AG08395 (cell line): ENCODE data around the gene SLC39A1.

Source experiments
- DNase-seq: peaks from one replicate; pipeline ENCODE4 v3.0.0; 2012; ENCODE audit warnings: mixed read lengths, low spot score

Gene SLC39A1

DNA sequence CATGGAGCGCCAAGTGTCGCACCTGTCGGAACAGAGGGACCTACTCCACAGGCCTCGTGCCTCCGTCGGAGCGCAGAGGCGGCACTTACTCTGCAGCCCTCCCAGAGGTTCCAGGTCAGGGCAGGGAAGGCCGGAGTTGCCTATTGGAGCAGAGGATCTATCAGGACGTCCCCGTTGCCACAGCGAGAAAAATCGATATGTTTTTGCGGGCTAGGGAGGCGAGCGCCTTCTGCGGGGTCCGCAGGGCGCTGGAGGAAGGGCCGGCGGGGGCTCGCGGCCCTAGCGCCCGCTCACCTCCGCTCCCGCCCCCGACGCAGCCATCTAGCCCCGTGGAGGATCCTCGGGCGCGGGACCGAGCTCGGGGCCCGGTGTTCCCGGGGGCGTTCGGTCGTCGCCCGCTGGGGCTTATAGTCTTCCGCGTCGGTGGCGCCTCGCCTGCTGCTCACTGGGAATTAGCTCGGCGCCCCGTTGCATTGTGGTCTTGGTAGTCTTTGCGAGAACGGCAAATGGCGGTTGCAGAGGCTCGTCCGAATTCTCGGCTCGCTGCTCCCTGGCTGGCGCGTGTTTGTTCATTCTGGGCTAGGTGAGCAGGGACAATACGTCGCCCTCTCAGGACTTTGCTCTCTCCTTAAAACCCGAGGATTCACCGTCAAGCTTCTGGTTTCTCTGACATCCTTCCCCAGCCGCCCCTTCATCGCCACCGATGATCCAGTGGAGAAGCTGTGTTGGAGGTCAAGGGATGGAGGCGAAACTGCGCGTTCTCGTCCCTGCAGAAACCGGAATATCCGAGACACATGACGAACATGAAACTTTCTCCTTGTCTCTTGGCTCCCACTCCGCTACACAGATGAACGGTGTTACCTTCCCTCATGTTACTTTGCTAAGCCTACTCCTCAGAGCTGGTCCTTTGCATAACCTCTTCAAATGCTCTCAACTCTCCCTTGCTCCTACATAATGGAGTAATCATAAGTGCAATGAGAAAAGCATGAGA, 14.2 kb upstream of the SLC39A1 start, which contains the start of gene JTB:
Gene JTB (minus strand): TSS at position 425 of the 991 bp plus-strand sequence. CDS start 422 bp downstream, at position 3.
- peak; percentile 87 for DNase-seq

DNA sequence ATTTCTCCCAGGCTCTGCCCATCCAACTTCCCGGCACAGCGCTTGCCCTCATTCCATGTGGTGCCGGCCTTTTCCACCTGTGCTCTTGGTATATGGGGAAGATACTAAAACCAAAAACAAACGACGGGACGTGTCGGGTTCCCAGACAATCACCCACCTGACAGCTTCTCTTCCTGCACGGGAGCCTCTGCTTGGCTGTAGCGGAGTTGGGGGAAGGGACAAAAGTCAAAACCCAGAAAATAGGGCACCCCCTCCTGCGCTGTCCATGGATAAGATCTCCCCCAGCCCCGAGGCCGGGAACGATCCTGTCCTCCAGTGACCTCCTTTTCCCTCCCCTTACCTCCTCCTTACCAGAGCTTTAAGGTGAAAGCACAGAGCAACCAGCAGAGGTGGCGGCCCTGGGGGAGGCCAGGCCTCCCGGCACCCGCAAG, 13.5 kb upstream of the SLC39A1 start:
- DNase-seq = no peak

DNA sequence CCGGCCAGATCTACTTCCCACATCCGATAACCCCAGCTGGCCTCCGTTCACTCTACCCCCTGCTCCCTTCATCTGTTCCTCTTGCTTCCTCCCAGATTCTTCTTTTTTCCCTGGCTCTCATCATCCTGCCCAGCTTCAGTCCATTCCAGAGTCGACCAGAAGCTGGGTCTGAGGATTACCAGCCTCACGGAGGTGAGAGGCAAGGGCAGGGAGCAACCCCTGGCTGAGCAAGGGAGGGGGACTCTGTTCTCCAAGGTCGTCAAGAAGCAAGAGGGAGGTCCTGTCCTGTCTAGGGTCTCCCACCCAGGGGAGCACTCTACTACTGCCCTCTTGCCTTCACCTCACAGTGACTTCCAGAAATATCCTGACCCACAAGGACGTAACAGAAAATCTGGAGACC, 10.2 kb upstream of the SLC39A1 start:
- no peak for DNase-seq

DNA sequence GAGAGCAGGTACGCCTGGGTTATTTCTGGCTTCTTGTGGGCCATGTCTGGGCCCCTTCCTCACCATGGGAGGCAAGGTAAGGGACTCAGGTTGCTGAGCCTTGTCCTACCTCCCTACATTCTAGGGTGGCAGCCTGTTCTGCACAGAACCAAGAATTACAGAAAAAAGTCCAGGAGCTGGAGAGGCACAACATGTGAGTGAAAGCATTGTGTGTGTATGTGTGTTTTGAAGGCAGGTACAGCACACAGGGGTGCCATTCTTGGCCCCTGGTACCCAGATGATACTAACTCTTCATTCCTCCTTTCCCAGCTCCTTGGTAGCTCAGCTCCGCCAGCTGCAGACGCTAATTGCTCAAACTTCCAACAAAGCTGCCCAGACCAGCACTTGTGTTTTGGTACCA, 9.7 kb upstream of the SLC39A1 start:
- DNase-seq = no peak

DNA sequence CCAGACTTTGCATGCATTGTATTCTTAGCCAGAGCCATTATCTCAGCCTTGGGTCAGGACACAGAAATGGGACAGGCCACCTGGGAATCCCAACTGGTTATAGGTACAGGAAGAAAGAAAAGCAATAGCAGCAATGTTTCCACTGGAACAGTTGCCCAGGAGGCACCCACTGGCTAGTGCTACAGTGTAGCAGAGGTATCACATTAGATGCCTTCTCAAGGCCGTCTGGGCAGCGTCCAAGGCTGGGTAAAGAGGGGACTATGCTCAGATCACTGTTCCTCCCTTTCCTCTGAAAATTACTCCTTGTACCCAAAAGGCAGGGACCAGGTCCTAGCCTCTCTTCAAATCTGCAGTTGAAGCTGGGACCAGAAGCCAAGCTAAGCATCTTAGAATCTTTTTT, 7.0 kb upstream of the SLC39A1 start:
- no peak for DNase-seq

DNA sequence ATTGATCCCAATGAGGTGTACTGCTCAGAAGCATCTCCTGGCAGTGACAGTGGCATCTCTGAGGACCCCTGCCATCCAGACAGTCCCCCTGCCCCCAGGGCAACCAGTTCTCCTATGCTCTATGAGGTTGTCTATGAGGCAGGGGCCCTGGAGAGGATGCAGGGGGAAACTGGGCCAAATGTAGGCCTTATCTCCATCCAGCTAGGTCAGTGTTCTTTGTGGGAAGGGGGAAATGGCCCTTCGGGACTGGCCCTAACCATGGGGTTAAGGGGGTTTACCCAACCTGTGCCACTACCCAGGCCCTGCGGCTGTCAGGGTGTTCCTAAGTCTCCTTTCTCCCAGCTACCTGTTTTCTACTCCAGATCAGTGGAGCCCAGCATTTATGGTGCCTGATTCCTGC, 5.6 kb upstream of the SLC39A1 start:
- DNase-seq = no peak

DNA sequence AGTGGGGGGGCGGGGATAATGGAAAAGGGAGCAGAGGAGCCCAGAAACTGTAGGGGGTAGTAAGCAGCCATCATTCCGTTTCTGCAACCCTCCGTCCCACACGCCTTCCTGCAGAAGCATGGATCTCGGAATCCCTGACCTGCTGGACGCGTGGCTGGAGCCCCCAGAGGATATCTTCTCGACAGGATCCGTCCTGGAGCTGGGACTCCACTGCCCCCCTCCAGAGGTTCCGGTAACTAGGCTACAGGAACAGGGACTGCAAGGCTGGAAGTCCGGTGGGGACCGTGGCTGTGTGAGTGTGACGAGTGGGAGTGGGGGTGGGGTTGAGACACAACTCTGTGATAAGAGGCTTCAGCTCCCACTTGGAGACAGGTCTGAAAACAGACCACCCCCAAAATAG, 5.1 kb upstream of the SLC39A1 start:
- no peak for DNase-seq

DNA sequence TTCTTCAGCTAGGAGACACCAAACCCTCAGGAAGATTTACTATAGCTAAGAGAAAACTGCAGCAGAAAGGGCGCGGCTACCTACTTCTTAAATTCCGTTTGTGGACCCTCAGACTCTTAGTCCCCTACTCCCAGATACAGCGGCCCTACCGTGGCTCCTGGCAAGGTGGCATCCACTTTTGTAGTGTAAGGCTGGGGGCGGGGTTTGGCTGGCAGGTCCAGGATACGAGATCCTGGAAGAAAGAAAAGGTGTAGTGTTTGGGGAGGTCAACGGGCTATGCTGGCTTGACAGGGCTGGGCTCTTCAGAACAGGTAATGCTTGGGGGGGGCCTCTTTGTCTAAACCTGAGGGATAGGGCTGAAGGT, 4.6 kb upstream of the SLC39A1 start:
- no peak for DNase-seq

DNA sequence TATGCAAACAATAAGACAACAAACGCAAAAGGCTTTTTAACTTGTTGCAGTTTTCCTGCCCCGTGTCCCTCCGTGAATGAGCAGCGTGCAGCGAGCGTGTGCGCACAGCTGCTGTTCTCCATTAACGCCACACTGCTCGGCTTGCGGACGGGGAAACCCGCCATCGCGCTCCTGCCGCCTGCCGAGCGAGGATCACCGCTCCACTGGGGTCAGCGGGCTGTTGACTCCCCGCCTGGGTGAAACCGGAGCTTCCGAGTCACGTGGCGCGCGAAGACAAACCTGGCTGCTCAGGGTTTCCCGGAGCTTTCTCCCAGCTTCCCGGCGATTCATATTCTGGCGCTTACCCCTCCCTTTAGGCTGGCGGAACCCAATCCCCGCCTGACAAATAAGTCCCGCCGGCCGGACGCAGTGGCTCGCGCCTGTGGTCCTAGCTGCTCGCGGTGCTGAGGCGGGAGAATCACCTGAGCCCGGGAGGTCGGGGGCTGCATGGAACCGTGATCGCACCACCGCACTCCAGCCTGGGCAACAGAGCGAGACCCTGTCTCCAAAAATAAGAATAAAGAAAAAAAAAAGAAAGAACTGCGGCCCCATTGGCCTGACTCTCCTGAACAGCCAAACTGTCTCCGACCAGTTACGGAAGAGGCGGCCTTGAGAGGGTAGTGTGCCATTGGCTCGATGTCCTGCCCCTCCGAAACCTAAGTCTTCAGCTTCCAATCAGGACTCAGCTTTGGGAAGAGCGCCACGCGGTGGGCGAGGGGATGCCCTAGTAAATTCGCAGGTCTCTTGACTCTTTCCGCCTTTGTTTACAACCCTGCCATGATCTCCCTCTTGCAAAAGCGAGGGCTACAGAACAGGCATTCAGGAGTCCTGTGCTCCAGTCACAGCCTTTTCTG, 4.0 kb upstream of the SLC39A1 start, which contains the start of gene CREB3L4:
Gene CREB3L4 (plus strand): TSS at position 796 of the 893 bp plus-strand sequence. CDS start 624 bp downstream, outside the sequence.
- peak; percentile 94 for DNase-seq

DNA sequence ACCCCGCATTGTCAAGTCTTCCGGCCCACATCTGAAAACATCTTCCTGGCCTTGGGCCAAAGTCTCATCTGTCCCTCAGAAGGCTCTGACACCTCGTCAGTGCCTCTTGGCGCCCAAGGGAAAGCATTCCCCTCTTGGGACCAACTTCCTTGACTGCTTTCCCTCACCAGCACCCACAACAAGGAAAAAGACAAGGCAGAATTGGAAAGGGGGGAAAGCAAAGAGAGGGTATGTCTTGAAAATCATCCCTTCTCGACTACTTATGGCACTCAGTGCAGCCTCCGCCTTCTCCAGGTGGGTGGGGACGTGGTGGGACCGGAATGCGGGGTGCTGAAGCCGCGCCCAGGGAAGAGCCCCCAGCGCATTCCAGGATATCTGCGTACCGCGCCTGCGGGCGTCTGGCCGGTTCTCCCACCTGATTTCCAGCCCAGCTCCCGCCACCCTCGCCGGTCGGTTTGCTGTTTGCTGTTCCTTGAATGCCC, 554 bp upstream of the SLC39A1 start:
- DNase-seq = no peak

DNA sequence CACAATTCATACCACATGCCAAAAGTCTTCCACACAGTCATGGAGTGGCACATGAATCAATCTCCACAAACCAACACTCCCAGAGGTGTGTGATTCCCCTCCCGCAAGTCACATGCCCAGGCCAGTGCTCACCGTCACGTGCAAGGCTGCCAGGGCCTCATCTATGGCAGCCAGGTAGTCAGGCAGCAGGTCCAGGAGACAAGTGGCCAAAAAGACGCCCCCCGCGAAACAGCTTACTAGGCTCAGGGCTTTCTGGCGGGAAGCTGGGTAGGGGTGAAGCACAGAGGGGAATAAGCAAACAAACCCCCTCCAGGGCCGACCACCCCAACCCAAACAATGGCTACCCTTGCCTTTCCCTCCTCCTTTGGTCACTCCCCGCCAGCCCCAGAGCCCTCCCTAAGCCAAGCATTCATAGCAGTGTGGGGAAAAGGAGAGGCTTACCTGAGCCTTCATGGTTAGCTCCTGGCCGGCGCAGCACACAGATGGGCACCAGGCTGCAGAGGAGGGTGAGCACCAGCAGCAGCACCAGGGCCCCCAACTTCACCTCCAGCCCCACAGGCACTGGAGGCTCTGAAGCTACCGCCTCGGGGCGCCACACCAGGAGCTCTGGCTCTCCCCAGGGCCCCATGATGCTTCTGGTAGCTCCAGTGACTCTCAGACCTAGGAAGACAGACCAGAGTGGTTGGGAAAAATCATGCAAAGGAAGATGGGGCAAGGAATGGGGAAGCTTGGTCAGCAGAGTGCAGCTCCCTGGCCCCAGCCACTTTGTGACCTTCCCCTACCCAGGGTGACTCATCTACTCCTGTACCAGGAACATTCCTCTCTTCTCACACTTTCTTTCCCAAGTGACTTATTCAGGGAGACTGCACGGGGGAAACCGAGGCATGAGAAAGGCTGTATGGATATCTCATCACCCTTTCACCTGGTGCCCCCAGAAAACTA, 978 bp downstream of the SLC39A1 start:
- DNase-seq = peak; percentile 52

DNA sequence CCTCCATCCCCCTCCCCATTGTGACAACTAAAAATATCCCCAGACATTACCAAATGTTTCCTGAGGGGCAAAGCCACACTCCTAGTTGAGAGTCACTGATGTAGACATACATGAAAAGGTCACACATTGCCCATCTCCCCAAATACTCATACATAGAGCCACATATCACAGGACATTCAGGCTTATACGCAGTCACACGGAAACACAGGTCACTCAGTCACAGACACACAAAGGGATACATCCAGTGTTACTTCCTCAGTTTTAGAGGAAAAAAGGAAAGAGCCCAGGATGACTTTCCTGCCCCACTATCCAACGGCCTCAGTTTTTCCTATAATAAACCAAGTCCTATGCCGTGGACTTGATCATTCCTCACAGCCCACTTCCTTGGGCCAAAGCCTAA, 1.9 kb downstream of the SLC39A1 start:
- DNase-seq = no peak

DNA sequence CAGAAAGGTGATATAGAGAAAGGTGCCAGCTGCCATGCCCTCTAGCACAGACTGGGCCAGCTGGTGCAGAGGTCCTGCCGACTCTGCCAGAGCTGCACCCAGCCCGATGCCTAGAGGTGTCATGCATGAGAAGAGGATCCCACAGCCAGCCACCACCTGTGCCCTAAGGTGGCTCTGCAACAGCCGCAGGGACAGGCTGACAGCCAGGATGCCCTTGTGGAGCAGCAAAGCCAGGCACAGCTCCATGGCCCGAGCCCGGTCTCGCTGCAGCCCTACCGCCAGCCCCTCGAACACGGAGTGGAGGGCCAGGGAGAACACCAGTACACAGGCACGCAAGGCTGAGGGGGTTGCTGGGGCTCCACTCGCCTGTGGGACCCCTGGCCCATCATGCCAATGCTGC, 3.1 kb downstream of the SLC39A1 start:
- DNase-seq = no peak

DNA sequence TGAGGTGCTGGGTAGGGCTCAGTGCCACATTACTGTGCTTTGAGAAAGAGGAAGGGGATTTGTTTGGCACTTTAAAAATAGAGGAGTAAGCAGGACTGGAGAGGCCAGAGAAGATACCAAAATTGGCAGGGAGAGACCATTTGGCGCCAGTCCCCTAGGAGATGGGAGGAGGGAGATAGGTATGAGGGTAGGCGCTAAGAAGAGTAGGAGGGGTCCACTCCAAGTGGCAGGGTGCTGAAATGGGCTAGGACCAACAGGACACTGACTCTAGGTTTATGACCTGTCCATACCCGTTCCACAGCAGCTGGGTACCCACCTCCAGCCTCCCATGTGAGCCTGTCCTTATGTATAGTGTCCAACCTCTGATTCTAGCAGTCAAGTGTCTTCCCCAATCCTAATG, 3.9 kb downstream of the SLC39A1 start:
- no peak for DNase-seq

DNA sequence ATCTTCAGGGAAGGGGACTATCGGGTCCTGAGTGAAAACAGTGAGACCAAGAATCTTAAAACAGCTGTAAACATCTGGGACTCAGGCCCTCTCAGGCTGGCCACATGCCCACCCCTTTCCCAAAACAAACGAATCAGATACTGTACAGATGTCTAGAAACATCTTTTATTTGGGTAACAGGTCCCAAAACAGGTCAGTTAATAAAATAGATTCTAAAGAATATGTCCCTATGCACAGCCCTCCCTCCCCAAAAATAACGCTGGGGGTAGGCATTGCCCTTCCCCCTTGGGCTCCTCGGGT, 4.4 kb downstream of the SLC39A1 start:
- DNase-seq = no peak

DNA sequence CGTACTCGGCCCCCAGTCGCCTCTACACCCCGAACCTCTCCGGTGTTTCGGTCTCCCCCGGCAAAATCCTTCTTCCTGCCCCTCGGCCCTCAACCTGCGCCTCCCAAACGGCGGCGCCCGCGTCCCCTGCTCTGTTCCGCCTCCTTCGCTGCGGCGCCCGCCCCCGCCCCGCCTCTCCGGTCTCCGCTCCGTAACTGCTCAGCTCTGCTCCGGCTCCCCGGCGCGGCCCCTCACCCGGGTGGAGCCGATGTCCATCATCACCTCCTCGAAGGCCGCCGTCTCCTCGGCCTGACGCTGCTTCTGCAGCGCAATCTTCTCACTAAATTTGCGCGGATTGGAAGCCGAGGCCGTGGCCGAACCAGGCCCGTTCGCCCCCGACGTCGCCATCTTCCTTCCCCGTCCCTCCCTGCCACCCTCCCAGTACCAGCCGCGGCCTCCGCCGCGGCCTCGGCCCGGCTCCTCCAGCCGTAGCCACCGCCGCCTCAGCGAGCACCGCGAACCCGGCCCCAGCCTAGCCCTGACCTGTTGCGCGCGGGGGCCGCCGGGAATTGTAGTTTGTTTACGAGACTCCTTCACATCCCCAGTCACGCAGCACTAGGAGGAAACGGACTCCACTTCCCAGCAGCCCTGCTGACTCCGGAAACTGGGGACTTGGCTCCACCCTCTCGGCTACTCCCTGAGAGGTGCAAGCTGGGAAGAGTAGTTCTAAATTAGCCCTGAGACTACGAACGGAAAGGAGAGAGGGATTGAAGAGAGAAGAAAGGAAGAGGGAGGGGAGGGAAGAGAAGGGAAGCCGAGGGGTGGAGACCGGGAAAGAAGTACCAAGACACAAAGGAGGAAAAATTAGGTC, 5.0 kb downstream of the SLC39A1 start, which contains the start of gene CRTC2:
Gene CRTC2 (minus strand): TSS at position 502 of the 850 bp plus-strand sequence. CDS start 115 bp downstream, at position 387.
- peak; percentile 97 for DNase-seq

DNA sequence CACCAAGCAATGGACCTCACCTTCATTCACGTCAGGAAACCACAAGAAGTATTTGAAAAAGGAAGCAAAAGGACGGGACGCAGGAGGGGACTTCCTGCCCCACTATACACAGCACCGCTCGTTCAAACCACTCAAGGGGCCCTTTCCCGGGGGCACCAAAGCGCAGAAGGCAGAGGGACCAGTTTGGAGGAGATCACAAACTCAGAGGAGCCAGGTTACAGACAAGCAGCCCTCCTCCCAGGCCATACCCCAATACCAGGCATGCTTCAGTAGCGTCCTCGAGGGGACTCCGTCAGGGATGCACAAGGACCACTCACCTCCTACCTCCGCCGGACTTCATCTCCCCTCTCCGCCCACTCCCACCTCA, 5.6 kb downstream of the SLC39A1 start:
- DNase-seq = no peak

DNA sequence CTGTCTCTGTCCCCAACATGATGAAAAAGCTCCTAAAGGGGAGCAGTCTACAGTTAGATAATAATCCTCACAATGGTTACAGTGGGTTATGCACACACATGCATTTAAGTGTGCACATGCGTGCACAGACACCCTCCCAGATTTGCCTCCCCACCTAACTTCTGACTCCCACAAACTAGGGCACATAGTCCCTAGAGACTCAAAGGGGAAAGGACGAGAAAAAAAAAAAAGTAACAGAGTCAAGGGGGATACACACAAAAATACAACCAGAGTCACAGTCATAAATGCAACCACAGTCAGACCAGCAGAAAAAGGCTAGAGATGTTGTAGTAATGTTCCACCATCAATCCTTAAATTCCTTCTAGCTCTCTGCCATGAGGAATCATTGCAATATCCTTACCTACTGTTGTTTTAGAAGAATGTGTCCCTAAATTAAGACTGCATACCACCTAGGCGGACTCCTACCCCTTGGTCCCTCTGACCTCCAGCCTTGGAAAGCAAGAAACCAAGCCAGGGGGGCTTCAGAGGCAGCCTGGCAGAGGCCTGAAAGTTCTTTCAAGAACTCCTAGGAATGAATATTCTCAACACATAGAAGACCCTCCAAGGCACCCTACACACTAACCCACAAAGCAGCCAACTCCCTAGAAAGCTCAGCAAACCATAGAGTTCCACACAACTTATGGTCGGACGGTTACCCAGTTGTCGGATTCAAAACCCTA, 6.2 kb downstream of the SLC39A1 start:
- no peak for DNase-seq

DNA sequence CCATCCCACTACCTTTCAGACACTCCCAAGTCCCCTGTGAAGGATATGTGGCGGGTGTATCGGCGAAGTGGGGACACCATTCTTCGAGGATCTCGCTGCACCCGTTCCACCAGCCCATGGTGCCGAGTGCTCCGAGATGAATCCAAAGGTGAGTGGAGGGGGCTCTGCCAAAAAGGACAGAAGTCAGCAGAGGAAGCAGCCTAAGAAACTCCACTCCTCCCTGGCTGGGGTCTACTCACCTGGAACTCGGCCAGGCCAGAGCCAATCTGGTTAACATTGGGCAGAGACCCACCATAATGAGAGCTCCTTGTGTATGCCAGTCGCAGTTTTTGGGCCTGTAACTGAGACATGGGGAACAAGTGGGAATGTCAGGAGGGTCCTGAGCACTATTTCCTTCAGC, 8.5 kb downstream of the SLC39A1 start:
- DNase-seq = no peak

DNA sequence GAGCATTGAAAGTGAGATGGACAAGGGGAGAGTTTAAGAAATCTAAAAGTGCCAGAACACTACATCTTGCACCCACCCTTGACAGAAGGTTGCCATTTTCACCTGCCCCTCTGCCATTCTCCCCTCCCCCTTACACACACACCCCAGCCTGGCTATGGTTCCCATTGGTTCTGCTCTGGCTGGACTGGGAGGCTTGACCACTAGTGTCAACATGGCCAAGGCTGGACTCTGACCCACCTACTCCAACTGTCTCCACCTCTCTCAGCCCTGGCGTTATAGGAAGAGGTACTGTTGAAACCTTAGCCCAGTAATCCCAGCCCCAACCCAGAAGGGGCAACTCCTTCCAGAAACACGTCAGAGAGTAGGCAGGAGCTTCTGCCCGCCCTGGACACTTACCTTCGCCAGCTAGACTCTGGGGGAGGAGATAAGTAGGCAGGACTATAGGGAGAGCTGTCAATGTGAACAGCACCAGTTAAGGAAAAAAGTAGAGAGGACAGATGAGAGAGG, 9.4 kb downstream of the SLC39A1 start:
- no peak for DNase-seq
